GM12891 (cell line): ENCODE measurements around the gene XPC.

Source experiments
- PAX5 ChIP-seq: IDR thresholded peaks from 2 replicates; pipeline ENCODE4 v1.6.1; 2011; ENCODE audit warnings: low read length, moderate library complexity, mild to moderate bottlenecking; ENCODE audit not compliant: insufficient read depth, severe bottlenecking
- POLR2AphosphoS5 ChIP-seq: IDR thresholded peaks from 2 replicates; pipeline ENCODE4 v1.6.1; 2011; ENCODE audit warnings: low read depth, low read length, control low read depth
- SPI1 ChIP-seq: IDR thresholded peaks from 2 replicates; pipeline ENCODE4 v1.6.1; 2011; ENCODE audit warnings: low read depth, low read length, control low read depth
- TAF1 ChIP-seq: IDR thresholded peaks from 2 replicates; pipeline ENCODE4 v1.6.1; 2011; ENCODE audit warnings: low read depth, low read length, control low read depth

DNA sequence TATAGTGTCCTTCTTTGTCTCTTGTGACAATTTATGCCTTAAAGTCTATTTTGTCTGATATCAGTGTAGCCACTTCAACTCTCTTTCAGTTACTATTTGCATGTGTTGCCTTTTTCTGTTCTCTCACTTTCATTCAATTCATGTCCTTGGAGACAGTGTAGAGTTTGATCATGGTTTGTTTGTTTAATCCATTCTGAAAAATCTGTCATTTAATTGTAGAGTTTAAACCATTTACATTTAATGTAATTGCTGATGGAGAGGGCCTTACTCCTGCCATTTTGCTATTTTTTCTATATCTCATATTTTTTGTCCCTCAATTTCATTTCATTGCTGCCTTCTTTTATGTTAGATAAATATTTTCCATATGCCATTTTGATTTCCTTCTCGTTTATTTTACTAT is 42.5 kb upstream of the XPC start:
- TF ChIP-seq POLR2AphosphoS5, result no peak
- TF ChIP-seq TAF1, result no peak
- no peak for TF ChIP-seq SPI1
- no peak for TF ChIP-seq PAX5
